Measurements from ENCODE around the gene TMEM39A.

GRCh38 chr3:119469418-119470189 lies 6.2 kb upstream of the TMEM39A start:
- TF ChIP-seq CTCF (IDR thresholded peaks at IDR 0.05 in 2 of 3, conservative IDR thresholded peaks at IDR 0.05 in 1 of 3; ENCODE audit: borderline replicate concordance in 1 of 3, insufficient read depth in 1 of 3, low read depth in 2 of 3, low read length in 2 of 3) (no peak), ATF3 (IDR thresholded peaks at IDR 0.05) (no peak), POLR2A (IDR thresholded peaks at IDR 0.05; ENCODE audit: borderline replicate concordance, extremely low read depth, insufficient read depth, insufficient read length) (no peak), RAD21 (IDR thresholded peaks at IDR 0.05; ENCODE audit: low read depth) (no peak), JUND (IDR thresholded peaks at IDR 0.05) (no peak)
